Measurements from ENCODE around the gene UFM1. TPM values are rescaled to one million over a fixed set of nuclear protein-coding genes. Genes with fewer than 3 reads are reported as not detected.
"Not testable (repeated sequence)": the region's sequence is repeated elsewhere in the genome, so short reads cannot be mapped to it uniquely, and the experiment has no call there.

UFM1 gene
- total RNA-seq, 1 experiment from 2014 or later: 33.9 TPM

DNA sequence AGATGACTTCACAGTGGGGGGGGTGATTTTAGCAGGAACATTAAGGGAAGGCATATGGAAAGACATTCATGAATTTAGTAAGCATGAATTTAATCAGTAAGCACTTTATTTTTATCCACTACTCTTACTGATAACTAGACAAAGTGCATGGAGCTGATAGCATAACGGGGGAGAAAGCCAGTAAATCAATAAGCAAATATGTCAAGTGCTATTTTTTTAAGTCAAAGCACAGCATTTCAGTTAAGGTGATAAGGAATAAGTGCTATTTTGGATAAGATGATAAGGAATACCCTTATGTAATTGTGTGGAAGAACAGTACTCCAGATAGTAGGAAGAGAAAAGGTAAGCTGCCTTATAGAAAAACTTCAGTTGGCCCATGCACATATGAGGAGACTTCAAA lies 19.4 kb downstream of the UFM1 start:
- no peaks in the 10 kb centered on the region for H3K9me3 ChIP-seq (ENCODE audit: control insufficient read depth in 1 of 2, insufficient read depth in 1 of 2, low read depth in 1 of 2, low read length in 2 of 2)
- no peaks in the 10 kb centered on the region for H4K20me1 ChIP-seq (ENCODE audit: insufficient read depth)
- H3K4me3 ChIP-seq (replicated peaks in 1 of 2; ENCODE audit: low read depth in 1 of 2, low read length in 2 of 2): no peak overlapping the region
- CTCF ChIA-PET: no interaction called here
- H3K4me1 ChIP-seq (ENCODE audit: control insufficient read depth in 1 of 2, insufficient read depth in 2 of 2, low read length in 2 of 2): no peaks in the 10 kb centered on the region
- no peaks in the 10 kb centered on the region for H3K27me3 ChIP-seq (ENCODE audit: insufficient read depth, low read length)
- no peak overlapping the region for H2AFZ ChIP-seq (ENCODE audit: low read depth, low read length, poor library complexity, severe bottlenecking)
- ATAC-seq (no peak), DNase-seq (ENCODE audit: low read depth, low spot score) (no peak)
- no TSS peak for BruUV-seq (replicated peaks)
- TF ChIP-seq SP1 (IDR thresholded peaks at IDR 0.05; ENCODE audit: low read depth) (no peak), YY1 (IDR thresholded peaks at IDR 0.05; ENCODE audit: extremely low read depth, insufficient replicate concordance, low read depth, low read length) (no peak), SRF (IDR thresholded peaks at IDR 0.05; ENCODE audit: low read depth) (no peak), EGR1 (IDR thresholded peaks at IDR 0.05; ENCODE audit: low read depth) (no peak), TCF7L2 (IDR thresholded peaks at IDR 0.05; ENCODE audit: borderline replicate concordance, extremely low read depth, insufficient read depth, insufficient read length) (no peak), CBX3 (IDR thresholded peaks at IDR 0.05; ENCODE audit: low read depth) (no peak), POLR2A (IDR thresholded peaks at IDR 0.05; ENCODE audit: borderline replicate concordance, extremely low read depth, insufficient read depth, insufficient read length) (no peak), CEBPB (IDR thresholded peaks at IDR 0.05; ENCODE audit: low read depth) (no peak), REST (IDR thresholded peaks at IDR 0.05; ENCODE audit: low read depth) (no peak), EZH2phosphoT487 (IDR thresholded peaks at IDR 0.05; ENCODE audit: borderline replicate concordance) (no peak), ZNF274 (IDR thresholded peaks at IDR 0.05; ENCODE audit: low read depth, low read length) (no peak)
- TF ChIP-seq, protein P1, sequence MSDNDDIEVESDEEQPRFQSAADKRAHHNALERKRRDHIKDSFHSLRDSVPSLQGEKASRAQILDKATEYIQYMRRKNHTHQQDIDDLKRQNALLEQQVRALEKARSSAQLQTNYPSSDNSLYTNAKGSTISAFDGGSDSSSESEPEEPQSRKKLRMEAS (IDR thresholded peaks at IDR 0.05): no peak
- no peaks in the 10 kb centered on the region for H3K79me2 ChIP-seq (ENCODE audit: insufficient read depth, low read length)
- intact Hi-C loops (cut with micrococcal nuclease): no loop called here
- POLR2A ChIA-PET: no interaction called here
- no peak overlapping the region for H3K9ac ChIP-seq (ENCODE audit: low read length)
- RAD21 ChIA-PET (ENCODE audit: low non-redundant PET in 1 of 2, low total read pairs in 2 of 2, uncharacterized antibody in 2 of 2, unreplicated experiment in 2 of 2): no interaction called here
- H3K9me2 ChIP-seq (ENCODE audit: insufficient read depth): no peaks in the 10 kb centered on the region
- no peak overlapping the region for H3K4me2 ChIP-seq (ENCODE audit: low read length)
- H3K27ac ChIP-seq (ENCODE audit: low read depth, low read length): no peak overlapping the region
- H3K36me3 ChIP-seq (ENCODE audit: control insufficient read depth in 1 of 2, insufficient read depth in 2 of 2, low read length in 2 of 2): no peaks in the 10 kb centered on the region

DNA sequence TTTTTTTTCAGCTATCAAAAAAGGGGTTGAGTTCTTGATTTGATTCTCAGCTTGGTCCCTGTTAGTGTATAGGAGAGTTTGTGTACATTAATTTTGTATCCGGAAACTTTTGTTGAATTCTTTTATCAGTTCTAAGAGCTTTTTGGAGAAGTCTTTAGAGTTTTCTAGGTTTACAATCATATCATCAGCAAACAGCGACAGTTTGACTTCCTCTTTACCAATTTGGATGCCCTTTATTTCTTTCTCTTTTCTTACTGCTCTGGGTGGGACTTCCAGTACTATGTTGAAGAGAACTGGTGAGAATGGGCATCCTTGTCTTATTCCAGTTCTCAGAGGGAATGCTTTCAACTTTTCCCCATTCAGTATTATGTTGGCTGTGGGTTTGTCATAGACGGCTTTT lies 20.4 kb downstream of the UFM1 start:
- ATAC-seq; H2AFZ ChIP-seq (ENCODE audit: low read depth, low read length, poor library complexity, severe bottlenecking); H3K9ac ChIP-seq (ENCODE audit: low read length); intact Hi-C loops (cut with micrococcal nuclease); H3K4me3 ChIP-seq (replicated peaks in 1 of 2; ENCODE audit: low read depth in 1 of 2, low read length in 2 of 2); BruUV-seq (replicated peaks); H3K4me1 ChIP-seq (ENCODE audit: control insufficient read depth in 1 of 2, insufficient read depth in 2 of 2, low read length in 2 of 2); H3K4me2 ChIP-seq (ENCODE audit: low read length); H3K9me2 ChIP-seq (ENCODE audit: insufficient read depth); H3K27me3 ChIP-seq (ENCODE audit: insufficient read depth, low read length); POLR2A ChIA-PET; H3K79me2 ChIP-seq (ENCODE audit: insufficient read depth, low read length); H3K36me3 ChIP-seq (ENCODE audit: control insufficient read depth in 1 of 2, insufficient read depth in 2 of 2, low read length in 2 of 2); H4K20me1 ChIP-seq (ENCODE audit: insufficient read depth); CTCF ChIA-PET; H3K9me3 ChIP-seq (ENCODE audit: control insufficient read depth in 1 of 2, insufficient read depth in 1 of 2, low read depth in 1 of 2, low read length in 2 of 2); RAD21 ChIA-PET (ENCODE audit: low non-redundant PET in 1 of 2, low total read pairs in 2 of 2, uncharacterized antibody in 2 of 2, unreplicated experiment in 2 of 2); H3K27ac ChIP-seq (ENCODE audit: low read depth, low read length); DNase-seq (ENCODE audit: low read depth, low spot score): not testable (repeated sequence)

Data from HCT116 (cell line).